Vein endothelial cell (primary cell): ENCODE results near the gene IL19. TPM values are rescaled to one million over a fixed set of nuclear protein-coding genes. Genes with fewer than 3 reads are reported as not detected.

Experiments
- small RNA-seq: library from RNA; depleted of rRNA; stranded (forward); fragments of <200 nt; gene quantifications from one replicate; pipeline ENCODE3, GENCODE V24; 2012
- total RNA-seq: library from RNA; depleted of rRNA; stranded (reverse); fragments of >200 nt; gene quantifications from 2 replicates; pipeline ENCODE4 v1.2.3, GENCODE V29; 2012

IL19 gene, protein sequence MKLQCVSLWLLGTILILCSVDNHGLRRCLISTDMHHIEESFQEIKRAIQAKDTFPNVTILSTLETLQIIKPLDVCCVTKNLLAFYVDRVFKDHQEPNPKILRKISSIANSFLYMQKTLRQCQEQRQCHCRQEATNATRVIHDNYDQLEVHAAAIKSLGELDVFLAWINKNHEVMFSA
- total RNA-seq = not detected in 2 replicates

DNA sequence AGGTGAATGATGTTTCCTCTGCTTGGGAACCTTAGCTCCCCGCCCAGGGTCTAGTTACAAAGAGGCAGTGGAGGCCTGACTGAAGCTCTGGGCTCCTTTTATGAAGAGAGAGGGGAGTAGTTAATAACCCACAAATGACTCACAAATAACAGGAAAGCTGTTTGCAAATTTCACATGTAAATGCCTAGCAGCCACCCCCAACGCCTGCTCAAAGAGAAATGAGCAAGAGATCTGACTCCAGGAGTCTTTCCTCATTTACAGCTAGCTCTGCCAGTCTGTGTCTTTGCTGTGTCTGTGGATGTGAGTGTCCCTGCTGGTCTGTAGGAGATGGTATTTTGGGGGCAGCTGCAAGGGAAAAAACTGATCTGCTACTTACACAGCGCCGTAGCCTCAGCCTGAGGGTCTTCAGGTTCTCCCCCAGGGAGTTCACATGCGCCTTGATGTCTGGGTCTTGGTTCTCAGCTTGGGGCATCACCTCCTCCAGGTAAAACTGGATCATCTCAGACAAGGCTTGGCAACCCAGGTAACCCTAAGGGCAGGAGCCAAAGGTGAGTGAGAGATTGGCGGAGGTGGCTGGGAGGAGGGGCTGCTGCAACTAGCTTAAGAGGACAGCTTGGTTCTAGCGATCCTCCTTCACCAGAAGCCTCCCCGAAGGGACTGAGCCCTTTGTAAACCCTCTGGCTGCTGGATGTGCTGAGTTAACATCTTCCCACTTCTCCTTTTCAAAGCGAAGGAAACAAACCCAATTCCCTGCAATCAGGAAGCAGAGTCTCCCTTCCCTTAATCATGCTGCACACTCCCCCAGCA, at the start of gene IL19:
Gene IL19 (plus strand): TSS at position 243 of the 807 bp plus-strand sequence. CDS start 65,890 bp downstream, outside the sequence.

DNA sequence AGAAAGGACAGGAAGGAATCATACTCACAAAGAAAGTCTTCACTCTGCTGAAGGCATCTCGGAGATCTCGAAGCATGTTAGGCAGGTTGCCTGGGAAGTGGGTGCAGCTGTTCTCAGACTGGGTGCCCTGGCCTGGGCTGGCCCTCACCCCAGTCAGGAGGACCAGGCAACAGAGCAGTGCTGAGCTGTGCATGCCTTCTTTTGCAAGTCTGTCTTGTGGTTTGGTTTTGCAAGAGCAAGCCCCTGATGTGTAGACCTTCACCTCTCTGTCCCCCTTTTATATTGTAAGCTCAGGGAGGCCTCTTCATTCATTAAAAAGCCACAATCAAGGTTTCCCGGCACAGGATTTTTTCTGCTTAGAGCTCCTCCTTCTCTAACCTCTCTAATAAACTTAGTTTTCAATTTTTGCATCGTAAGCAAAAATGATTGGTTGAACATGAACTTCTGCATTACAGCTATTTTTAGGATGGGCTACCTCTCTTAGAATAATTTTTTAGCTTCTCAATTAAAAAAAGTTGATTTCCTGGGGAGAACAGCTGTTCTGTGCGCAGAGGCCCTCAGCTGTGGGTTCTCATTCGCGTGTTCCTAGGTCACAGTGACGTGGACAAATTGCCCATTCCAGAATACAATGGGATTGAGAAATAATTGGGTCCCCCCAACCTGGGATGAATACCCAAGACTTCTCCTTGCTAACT, 1.8 kb downstream of the IL19 start, which contains the start of gene IL10:
Gene IL10 (minus strand): TSS at position 252 of the 695 bp plus-strand sequence. CDS start 59 bp downstream, at position 193.

GRCh38 chr1:206864939-206865671, 94.5 kb downstream of the IL19 start, which contains the start of gene IL20:
Gene IL20, plus strand, starts transcription at chr1:206865623. Its CDS starts 230 bp downstream, at chr1:206865853.

Small RNA genes lying within 50 kb of the gene (small RNA-seq; reads per million reads assigned to genes)
- gene RF00019 = not detected

Other genes with a start within 250 kb of the IL19 start
- 52.4 and 61.1 TPM in 2 replicates for gene EIF2D, start 158.3 kb upstream of the IL19 start, total RNA-seq
- gene DYRK3, start 135.2 kb upstream of the IL19 start, total RNA-seq = 13.7 and 19.0 TPM in 2 replicates
- gene MAPKAPK2, start 85.9 kb upstream of the IL19 start, total RNA-seq = 41.8 and 48.0 TPM in 2 replicates
- not detected in 2 replicates for gene IL10, start 1.7 kb downstream of the IL19 start, total RNA-seq
- gene IL20, start 94.8 kb downstream of the IL19 start, total RNA-seq = not detected in 2 replicates
- not detected in 2 replicates for gene IL24, start 126.7 kb downstream of the IL19 start, total RNA-seq
- gene FCMR, start 151.2 kb downstream of the IL19 start, total RNA-seq = 0.38 TPM in 1 of 2 replicates, not detected in the other
- not detected in 2 replicates for gene PIGR, start 175.7 kb downstream of the IL19 start, total RNA-seq
- gene FCAMR, start 199.7 kb downstream of the IL19 start, total RNA-seq = not detected in 2 replicates